MM.1S (cell line): Measurements from ENCODE around the gene HOXD4.

ENCODE experiments used
- EZH2 ChIP-seq: fragments of 300-600 bp; sonication (generic); optimal IDR thresholded peaks from 2 replicates; pipeline ENCODE3; 2017; ENCODE audit warnings: low read depth, mild to moderate bottlenecking, antibody characterized with exemption, low read length, mixed read lengths
- EZH2phosphoT487 ChIP-seq: fragments of 300-600 bp; sonication (generic); IDR thresholded peaks from 2 replicates; pipeline ENCODE4 v1.6.1; 2018; ENCODE audit warnings: antibody characterized with exemption, low read length
- TF ChIP-seq, protein P1 (sequence below): fragments of 300-600 bp; sonication (generic); IDR thresholded peaks from 2 replicates; pipeline ENCODE4 v1.5.1; 2016; ENCODE audit warnings: antibody characterized with exemption, low read length, mixed read lengths

DNA sequence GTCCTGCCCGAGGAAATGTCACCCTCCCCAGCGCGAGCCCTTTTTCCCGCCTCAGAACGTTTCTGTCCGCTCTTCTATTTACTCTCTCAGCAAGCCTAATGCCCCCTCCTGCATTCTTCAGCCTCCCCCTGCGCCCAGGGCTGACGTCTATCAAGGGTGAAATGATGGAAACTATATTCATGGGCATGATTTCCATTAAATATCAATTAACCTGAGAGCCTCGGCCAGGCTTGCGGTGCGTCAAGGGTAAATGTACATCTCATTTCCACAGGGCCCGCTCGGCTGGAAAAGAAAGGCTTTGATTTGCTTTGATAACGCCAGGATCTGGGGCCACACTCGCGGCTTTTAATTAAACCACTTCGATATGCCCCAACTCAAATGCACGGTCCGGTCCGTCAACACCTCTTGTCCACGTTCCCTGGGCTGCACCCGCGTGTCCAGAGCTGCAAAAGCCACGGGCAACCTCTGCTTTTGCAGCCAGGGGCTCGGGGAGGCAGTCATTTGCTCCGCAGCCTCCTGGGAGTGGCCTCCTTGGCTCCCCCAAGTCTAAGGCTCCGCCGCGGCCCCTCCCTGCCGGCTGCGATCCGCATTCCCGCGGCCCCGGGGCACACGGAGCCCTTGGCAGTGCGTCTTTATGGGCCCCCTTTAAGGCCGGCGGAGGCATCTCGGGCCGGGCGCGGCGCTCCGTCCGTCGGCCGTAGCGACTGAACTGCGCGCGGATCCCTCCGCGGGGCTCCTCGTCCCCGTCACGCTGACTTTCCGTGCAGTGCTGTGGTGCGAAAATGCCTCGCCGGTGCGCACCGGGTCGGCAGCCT is 22.2 kb upstream of the HOXD4 start, which contains the start of gene HOXD8:
- no peak for TF ChIP-seq EZH2
- TF ChIP-seq, protein P1, sequence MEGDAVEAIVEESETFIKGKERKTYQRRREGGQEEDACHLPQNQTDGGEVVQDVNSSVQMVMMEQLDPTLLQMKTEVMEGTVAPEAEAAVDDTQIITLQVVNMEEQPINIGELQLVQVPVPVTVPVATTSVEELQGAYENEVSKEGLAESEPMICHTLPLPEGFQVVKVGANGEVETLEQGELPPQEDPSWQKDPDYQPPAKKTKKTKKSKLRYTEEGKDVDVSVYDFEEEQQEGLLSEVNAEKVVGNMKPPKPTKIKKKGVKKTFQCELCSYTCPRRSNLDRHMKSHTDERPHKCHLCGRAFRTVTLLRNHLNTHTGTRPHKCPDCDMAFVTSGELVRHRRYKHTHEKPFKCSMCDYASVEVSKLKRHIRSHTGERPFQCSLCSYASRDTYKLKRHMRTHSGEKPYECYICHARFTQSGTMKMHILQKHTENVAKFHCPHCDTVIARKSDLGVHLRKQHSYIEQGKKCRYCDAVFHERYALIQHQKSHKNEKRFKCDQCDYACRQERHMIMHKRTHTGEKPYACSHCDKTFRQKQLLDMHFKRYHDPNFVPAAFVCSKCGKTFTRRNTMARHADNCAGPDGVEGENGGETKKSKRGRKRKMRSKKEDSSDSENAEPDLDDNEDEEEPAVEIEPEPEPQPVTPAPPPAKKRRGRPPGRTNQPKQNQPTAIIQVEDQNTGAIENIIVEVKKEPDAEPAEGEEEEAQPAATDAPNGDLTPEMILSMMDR: no peak
- TF ChIP-seq EZH2phosphoT487: no peak
